ENCODE results near the gene STAT2.

- TF ChIP-seq CTCF (conservative IDR thresholded peaks at IDR 0.05 in 1 of 2, IDR thresholded peaks at IDR 0.05 in 1 of 2; ENCODE audit: extremely low read depth in 1 of 2, insufficient read depth in 1 of 2, low read depth in 1 of 2, low read length in 2 of 2), result no peak
- no peak for TF ChIP-seq EZH2 (IDR thresholded peaks at IDR 0.05; ENCODE audit: borderline replicate concordance, low read length)
Measured at GRCh38 chr12:56382611-56383010, 22.7 kb upstream of the STAT2 start.
